ENCODE data around the gene BRIX1.
A peak's percentile ranks its signal among the peaks of the same experiment; 100 is the strongest.
"Not testable (repeated sequence)": the region's sequence is repeated elsewhere in the genome, so short reads cannot be mapped to it uniquely, and the experiment has no call there.

Gene BRIX1

GRCh38 chr5:34915856-34916192 lies 313 bp downstream of the BRIX1 start:
- no peak for FAIRE-seq

DNA sequence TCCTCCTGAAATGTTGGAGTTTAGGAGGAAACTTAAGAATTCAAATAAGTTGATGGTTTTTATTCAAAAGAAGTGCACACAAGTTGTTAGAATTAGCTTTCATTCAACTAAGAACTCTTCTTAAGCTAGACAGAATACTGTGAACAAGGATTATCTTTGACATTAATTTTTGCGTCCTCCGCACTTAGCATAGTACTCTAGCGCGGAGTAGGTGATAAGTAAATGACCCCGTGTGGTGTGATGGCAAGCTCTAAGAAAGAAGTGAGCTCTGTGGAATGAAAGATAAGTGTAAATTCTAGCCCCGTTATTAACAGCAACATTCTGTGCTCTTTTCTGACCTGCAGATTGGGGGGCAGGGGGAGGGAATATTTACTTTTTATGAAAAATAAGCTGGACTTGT lies 1.0 kb downstream of the BRIX1 start:
- no peak for FAIRE-seq

DNA sequence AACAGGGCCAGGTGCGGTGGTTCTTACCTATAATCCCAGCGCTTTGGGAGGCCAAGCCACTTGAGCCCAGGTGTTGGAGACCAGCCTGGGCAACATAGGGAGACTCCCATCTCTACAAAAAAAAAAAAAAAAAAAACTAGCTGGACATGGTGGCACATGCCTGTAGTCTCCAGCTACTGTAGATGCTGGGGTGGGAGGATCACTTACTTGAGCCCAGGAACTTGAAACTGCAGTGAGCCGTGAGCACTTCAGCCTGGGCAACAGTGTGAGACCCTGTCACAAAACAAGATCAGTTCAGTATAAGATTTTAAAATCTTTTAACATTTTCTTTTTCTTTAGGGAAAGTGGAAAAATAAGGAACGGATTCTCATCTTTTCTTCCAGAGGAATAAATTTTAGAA lies 2.5 kb downstream of the BRIX1 start:
- FAIRE-seq, result no peak

GRCh38 chr5:34919077-34919476 lies 3.6 kb downstream of the BRIX1 start:
- no peak for FAIRE-seq

DNA sequence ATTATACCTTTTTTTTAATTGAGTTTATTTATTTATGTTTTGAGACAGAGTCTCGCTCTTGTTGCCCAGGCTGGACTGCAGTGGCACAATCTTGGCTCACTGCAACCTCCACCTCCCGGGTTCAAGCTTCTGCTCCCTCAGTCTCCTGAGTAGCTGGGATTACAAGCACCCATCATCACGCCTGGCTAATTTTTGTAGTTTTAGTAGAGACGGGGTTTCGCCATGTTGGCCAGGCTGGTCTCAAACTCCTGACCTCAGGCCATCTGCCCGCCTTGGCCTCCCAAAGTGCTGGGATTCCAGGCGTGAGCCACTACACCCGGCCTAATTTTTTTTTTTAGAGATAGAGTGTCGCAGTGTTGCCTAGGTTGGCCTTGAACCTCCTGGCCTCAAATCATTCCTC lies 7.7 kb downstream of the BRIX1 start:
- not testable (repeated sequence) for FAIRE-seq

DNA sequence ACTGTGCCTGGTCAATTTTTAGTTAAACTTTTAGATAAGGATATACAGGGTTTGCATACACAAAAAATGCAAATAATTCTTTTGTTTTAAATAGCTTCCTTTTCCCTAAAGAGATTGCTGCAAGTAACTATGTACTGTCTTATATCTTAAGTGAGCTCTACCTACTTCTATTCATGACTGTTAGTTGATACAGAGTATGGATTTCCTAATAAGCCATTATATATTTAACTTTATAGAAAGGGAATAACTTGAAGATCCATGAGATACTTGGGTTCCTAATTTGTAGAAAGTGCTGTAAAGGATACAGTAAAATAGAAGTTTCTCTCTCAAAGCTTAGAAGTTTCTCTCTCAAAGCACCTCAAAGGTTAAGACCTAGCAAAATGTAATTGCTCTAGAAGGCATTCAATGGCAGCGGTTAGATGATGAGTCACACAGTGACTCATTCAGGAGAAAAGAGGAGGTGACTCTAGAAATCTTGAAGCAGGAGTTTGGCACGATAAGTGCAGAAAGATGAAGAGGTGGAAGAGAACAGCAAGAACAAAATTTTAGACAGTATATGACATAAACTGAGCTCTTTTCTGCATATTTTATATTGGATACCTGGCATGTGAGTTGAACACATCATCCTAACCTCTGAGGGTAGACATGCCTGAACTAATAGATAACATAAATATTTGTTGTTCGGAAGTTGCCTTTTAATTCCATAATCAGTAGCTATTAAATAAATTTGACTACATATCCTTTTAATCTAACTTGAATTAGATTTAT lies 8.4 kb downstream of the BRIX1 start:
- no peak for FAIRE-seq

DNA sequence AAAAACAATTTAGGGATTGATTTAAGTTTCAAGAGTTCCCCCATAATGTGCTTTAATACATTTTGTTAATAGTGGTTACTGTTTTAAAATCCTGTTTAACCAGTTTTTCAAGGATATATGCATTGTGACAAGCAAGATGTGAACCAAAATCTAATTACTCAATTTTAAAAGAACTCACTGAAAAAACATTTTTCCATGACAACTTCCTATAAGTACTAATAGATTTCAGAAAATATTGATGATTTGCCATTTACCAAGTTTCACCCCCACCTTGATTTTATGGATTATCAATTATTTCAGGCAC lies 8.9 kb downstream of the BRIX1 start:
- no peak for FAIRE-seq

DNA sequence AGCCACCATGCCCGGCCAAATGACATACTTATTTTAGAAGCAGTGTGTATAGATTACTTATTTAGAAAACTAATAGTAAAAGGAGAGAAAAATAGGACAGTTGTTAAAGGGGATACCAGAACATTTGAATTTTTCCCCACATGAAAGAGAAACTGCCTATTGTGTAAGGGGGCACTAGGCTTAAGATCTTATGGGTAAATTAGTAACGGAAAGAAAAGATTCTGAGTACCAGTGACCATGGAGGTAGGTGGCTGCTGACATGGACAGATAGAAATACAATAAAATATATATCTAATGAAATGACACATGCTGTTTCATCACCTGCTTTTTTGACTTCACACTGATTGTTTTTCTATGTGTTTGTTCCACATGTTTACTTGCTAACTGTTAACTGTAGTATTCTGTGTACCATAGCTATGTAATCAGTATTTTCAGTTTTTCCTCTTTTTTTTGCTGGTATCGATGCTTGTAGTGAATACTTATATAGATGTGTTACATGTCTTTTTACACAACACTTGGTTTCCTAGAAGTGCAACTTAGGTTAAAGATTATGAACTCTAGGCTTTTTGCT lies 10.9 kb downstream of the BRIX1 start:
- no peak for FAIRE-seq

GRCh38 chr5:34927785-34928184 lies 12.3 kb downstream of the BRIX1 start:
- no peak for FAIRE-seq

GRCh38 chr5:34928267-34928666 lies 12.8 kb downstream of the BRIX1 start:
- no peak for FAIRE-seq

- FAIRE-seq, result peak; percentile 45
Observed at GRCh38 chr5:34929134-34929719, 13.7 kb downstream of the BRIX1 start, which contains the start of gene DNAJC21. TSS of gene DNAJC21 (plus strand) at chr5:34929559. CDS start at chr5:34929820, 261 bp downstream.

GRCh38 chr5:34929720-34930461 lies 14.4 kb downstream of the BRIX1 start:
- FAIRE-seq, result no peak

- FAIRE-seq, result no peak
Observed at GRCh38 chr5:34930462-34930844, 14.9 kb downstream of the BRIX1 start.

- no peak for FAIRE-seq
Observed at GRCh38 chr5:34930870-34931269, 15.4 kb downstream of the BRIX1 start.

DNA sequence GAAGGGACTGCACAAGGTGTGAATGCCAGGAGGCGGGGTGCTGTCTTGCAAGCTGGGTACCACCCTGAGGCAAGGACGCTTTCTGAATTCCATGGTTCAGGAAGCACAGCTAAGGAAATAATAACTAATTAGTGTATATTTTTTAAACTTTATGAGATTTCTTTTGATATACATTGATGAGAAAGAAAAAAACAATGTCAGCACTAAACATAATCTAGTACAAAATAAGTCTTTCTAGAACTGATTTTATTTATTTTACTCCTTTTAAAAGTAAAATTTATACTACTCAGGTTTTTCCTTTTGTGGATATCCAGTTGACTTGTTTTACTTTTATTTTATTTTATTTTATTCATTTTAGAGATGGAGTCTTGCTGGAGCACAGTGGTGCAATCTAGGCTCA lies 17.4 kb downstream of the BRIX1 start:
- FAIRE-seq, result no peak

- no peak for FAIRE-seq
Observed at GRCh38 chr5:34941936-34942335, 26.4 kb downstream of the BRIX1 start.

- FAIRE-seq, result no peak
Observed at GRCh38 chr5:34944044-34944443, 28.5 kb downstream of the BRIX1 start.

- no peak for FAIRE-seq
Observed at GRCh38 chr5:34944460-34945047, 29.0 kb downstream of the BRIX1 start.

DNA sequence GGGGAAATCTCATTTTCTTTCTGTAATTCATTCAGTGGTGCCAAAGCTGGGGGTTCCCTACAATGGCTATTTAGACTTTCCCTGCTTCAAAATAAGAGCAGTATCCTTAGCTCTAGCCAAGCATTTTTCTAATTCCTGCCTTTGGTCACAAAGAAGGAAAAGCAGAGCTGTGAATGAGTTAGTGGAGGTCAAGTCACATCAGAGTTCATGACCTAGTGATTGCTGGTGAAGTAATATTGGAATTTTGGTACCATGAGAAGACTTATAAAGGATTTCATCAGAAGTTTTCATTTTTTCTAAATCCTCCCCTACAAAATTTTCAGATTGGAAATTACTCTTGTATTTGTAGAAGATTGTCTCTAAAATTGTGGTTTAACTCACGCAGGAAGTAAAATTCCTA lies 41.8 kb downstream of the BRIX1 start:
- no peak for FAIRE-seq

- peak; percentile 33 for FAIRE-seq
Observed at GRCh38 chr5:34957857-34958690, 42.6 kb downstream of the BRIX1 start.

DNA sequence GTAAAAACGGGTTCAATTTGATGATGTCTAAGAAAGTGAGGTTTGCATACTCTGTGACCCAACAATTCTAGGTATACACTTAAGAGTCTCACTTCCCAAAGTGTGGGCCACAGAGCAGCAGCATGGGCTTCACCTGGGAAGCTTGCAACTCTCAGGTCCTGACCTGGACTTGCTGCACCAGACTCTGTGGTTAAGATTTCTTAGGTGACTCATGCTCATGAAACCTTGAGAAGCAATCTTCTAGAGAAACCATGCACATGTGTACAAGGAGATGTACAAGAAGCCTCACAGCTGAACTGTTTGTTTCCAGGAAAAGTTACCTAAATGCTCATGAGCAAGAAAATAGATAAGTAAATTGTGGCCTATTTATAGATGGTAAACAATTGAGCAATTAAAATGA lies 43.8 kb downstream of the BRIX1 start:
- FAIRE-seq, result no peak

DNA sequence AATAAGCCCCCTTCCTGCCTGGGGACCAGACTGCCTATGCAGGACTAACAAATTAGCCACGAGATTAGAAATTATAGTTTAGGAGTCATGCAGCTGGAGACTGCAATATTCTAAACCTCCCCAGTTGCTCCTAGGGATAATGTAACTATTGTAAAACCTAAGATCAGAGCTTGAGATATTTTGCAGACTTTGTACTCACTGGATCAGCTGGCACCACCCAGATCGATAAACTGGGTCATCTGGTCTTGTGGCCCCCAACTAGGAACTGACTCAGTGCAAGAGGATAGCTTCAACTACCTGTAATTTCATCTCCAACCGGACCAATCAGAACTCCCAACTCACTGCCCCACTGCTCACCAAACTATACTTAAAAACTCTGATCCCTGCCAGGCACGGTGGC lies 52.0 kb downstream of the BRIX1 start:
- no peak for FAIRE-seq

- no peak for FAIRE-seq
Observed at GRCh38 chr5:34968258-34968657, 52.7 kb downstream of the BRIX1 start.
